Dendritic cell treated with granulocyte-macrophage colony-stimulating factor and Interleukin-4, amounts not matched to agents 40 ng/mL and 50 ng/mL, for 4 days (primary cell): ENCODE results near the gene RPSA.
"Not testable (repeated sequence)": the region's sequence is repeated elsewhere in the genome, so short reads cannot be mapped to it uniquely, and the experiment has no call there.

Experiments
- H3K27ac Mint-ChIP-seq: one replicate; pipeline ENCODE4 v1.8.0; 2022; ENCODE audit warnings: mild to moderate bottlenecking, mixed read lengths
- H3K27me3 Mint-ChIP-seq: one replicate; pipeline ENCODE4 v1.8.0; 2022; ENCODE audit warnings: mild to moderate bottlenecking, mixed read lengths
- H3K36me3 Mint-ChIP-seq: one replicate; pipeline ENCODE4 v1.8.0; 2022; ENCODE audit warnings: low read depth, mixed read lengths
- H3K4me1 Mint-ChIP-seq: one replicate; pipeline ENCODE4 v1.8.0; 2022; ENCODE audit warnings: low read depth, mixed read lengths
- H3K4me3 Mint-ChIP-seq: one replicate; pipeline ENCODE4 v1.8.0; 2022; ENCODE audit warnings: mild to moderate bottlenecking, moderate library complexity, mixed read lengths
- H3K9me3 Mint-ChIP-seq: one replicate; pipeline ENCODE4 v1.8.0; 2022; ENCODE audit warnings: mixed read lengths
- intact Hi-C: fragments of 100-400 bp; cut with micrococcal nuclease; formaldehyde crosslinking; loops from one replicate; pipeline ENCODE4 v1.15.0; 2022

Gene RPSA

DNA sequence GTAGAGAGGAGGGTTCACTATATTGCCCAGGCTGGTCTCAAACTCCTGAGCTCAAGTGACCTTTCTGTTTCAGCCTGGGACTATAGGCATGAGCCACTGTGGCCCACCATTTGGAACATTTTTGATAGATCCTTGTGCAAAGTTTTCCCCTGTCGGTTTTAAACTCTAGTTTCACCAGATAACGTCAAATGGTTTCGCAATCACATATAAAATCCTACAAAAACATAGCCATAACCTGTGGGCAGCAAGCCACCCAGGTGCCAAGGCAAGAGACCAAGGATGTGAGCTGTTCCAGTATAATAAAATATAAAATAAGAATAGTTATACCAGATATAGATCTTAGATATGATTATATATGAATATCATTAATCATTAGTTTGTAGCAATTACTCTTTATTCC is 10.5 kb downstream of the RPSA start:
- H3K27ac Mint-ChIP-seq, H3K4me3 Mint-ChIP-seq, H3K4me1 Mint-ChIP-seq, H3K9me3 Mint-ChIP-seq: not testable (repeated sequence)
- Mint-ChIP-seq H3K36me3 (peaks cover 26% of the 10 kb centered on the region), H3K27me3 (peaks cover 17% of the 10 kb centered on the region)
- intact Hi-C loops, result loop anchor here (2.0 kb wide), 1 partner anchor 82 kb away; no protein-coding TSS in a partner anchor

- intact Hi-C loops, result not testable (repeated sequence)
Observed at GRCh38 chr3:39418556-39419225, 12.2 kb downstream of the RPSA start.

GRCh38 chr3:39419742-39420315 is 13.3 kb downstream of the RPSA start:
- H3K4me3 Mint-ChIP-seq, result no peak overlapping the region
- intact Hi-C loops, result no loop called here
- H3K9me3 Mint-ChIP-seq, result no peaks in the 10 kb centered on the region
- H3K36me3 Mint-ChIP-seq, result no peaks in the 10 kb centered on the region
- peaks cover 8% of the 10 kb centered on the region for H3K4me1 Mint-ChIP-seq
- peaks cover 17% of the 10 kb centered on the region for H3K27me3 Mint-ChIP-seq
- H3K27ac Mint-ChIP-seq, result no peak overlapping the region

More at GRCh38 chr3:39418556-39419225, 12.2 kb downstream of the RPSA start:
- peaks cover 17% of the 10 kb centered on the region for H3K27me3 Mint-ChIP-seq
- not testable (repeated sequence) for H3K27ac Mint-ChIP-seq, H3K9me3 Mint-ChIP-seq, H3K36me3 Mint-ChIP-seq, H3K4me3 Mint-ChIP-seq, H3K4me1 Mint-ChIP-seq

GRCh38 chr3:39420543-39420942 is 14.0 kb downstream of the RPSA start:
- H3K4me1 Mint-ChIP-seq, result peaks cover 8% of the 10 kb centered on the region

DNA sequence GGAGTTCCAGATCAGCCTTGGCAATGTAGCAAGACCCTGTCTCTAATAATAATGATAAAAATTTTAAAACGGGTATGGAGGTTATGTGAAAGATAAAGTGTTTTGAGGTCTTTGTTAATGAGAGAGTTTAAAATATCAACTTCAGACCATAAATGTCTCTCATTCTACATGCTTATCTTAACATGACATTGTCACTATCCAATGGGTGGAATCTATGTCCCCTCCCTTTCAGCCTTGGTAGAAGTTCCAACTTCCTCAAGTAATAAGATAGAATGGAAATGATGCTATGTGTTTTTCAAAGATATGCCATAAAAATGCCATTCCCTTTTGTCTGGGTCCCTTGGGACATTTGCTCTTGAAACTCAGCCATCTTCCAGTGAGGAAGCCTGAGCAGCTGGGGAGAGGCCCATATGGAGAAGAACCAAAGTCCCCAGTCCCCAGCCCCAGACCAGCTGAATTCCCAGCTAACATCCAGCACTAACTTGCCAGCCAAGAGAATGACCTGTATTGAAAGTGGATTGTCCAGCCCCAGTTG is 17.0 kb downstream of the RPSA start:
- Mint-ChIP-seq H3K9me3 (no peaks in the 10 kb centered on the region), H3K4me1 (peaks cover under 1% of the 10 kb centered on the region), H3K36me3 (no peaks in the 10 kb centered on the region), H3K4me3 (no peak overlapping the region), H3K27ac (no peak overlapping the region), H3K27me3 (peaks cover 8% of the 10 kb centered on the region)
- intact Hi-C loops, result no loop called here

More at GRCh38 chr3:39420543-39420942, 14.0 kb downstream of the RPSA start:
- H3K27me3 Mint-ChIP-seq, result peaks cover 17% of the 10 kb centered on the region
- intact Hi-C loops, result no loop called here
- H3K27ac Mint-ChIP-seq, result no peak overlapping the region
- no peak overlapping the region for H3K4me3 Mint-ChIP-seq
- no peaks in the 10 kb centered on the region for H3K36me3 Mint-ChIP-seq
- H3K9me3 Mint-ChIP-seq, result no peaks in the 10 kb centered on the region

- no peak overlapping the region for H3K27ac Mint-ChIP-seq
- H3K27me3 Mint-ChIP-seq, result peaks cover 7% of the 10 kb centered on the region
- no peaks in the 10 kb centered on the region for H3K4me1 Mint-ChIP-seq
- intact Hi-C loops, result no loop called here
- H3K4me3 Mint-ChIP-seq, result no peak overlapping the region
- H3K36me3 Mint-ChIP-seq, result no peaks in the 10 kb centered on the region
- no peaks in the 10 kb centered on the region for H3K9me3 Mint-ChIP-seq
Observed at GRCh38 chr3:39426312-39426711, 19.8 kb downstream of the RPSA start.

- Mint-ChIP-seq H3K36me3 (no peaks in the 10 kb centered on the region), H3K4me3 (no peak overlapping the region), H3K27ac (no peak overlapping the region), H3K9me3 (no peaks in the 10 kb centered on the region), H3K4me1 (no peaks in the 10 kb centered on the region), H3K27me3 (peaks cover 7% of the 10 kb centered on the region)
- intact Hi-C loops, result no loop called here
Observed at GRCh38 chr3:39427506-39427905, 21.0 kb downstream of the RPSA start.

- Mint-ChIP-seq H3K4me3 (no peak overlapping the region), H3K9me3 (no peaks in the 10 kb centered on the region), H3K4me1 (no peaks in the 10 kb centered on the region), H3K27me3 (peaks cover 7% of the 10 kb centered on the region), H3K27ac (no peak overlapping the region), H3K36me3 (no peaks in the 10 kb centered on the region)
- intact Hi-C loops, result no loop called here
Observed at GRCh38 chr3:39428745-39429201, 22.3 kb downstream of the RPSA start.

DNA sequence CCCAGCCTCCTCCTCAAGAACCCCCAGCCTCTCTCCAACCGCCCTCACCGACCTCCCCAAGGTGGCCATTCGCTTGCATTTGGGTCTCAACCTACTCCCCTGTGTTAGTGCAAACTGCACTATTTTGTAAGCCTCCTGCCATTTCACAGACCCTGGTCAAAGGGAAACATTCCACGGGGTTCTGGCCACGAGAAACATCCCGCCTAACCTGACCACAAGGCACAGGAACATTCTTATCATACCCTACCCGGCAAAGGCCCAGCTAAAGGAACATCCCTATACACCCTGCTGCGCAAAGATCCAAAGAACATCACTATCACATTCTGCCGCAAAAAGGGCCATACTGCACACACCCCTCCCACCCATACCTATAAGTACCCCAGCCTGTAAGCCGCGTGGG is 22.9 kb downstream of the RPSA start:
- Mint-ChIP-seq H3K27me3 (peaks cover 7% of the 10 kb centered on the region), H3K4me1 (no peaks in the 10 kb centered on the region), H3K9me3 (no peaks in the 10 kb centered on the region), H3K36me3 (no peaks in the 10 kb centered on the region), H3K4me3 (no peak overlapping the region), H3K27ac (no peak overlapping the region)
- intact Hi-C loops, result no loop called here

DNA sequence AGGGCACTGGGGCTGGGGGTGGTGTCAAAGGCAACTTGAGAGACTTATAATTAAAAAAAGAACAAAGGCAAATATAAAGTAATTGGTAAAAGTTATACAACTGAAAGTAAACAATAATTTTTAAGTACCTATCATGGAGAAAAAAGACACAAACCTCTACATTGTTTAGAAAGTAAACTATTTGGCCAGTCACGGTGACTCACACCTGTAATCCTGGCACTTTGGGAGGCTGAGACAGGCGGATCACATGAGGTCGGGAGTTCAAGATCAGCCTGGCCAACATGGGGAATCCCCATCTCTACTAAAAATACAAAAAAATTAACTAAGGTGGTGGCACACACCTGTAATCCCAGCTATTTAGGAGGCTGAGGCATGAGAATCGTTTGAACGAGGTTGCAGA is 25.8 kb downstream of the RPSA start:
- intact Hi-C loops, result no loop called here
- Mint-ChIP-seq H3K9me3 (no peaks in the 10 kb centered on the region), H3K4me1 (no peaks in the 10 kb centered on the region), H3K4me3 (no peak overlapping the region), H3K27ac (no peak overlapping the region), H3K36me3 (no peaks in the 10 kb centered on the region), H3K27me3 (peaks cover 7% of the 10 kb centered on the region)

GRCh38 chr3:39433642-39434041 is 27.1 kb downstream of the RPSA start:
- peaks cover 7% of the 10 kb centered on the region for H3K27me3 Mint-ChIP-seq
- no peak overlapping the region for H3K4me3 Mint-ChIP-seq
- intact Hi-C loops, result no loop called here
- no peak overlapping the region for H3K27ac Mint-ChIP-seq
- no peaks in the 10 kb centered on the region for H3K9me3 Mint-ChIP-seq
- no peaks in the 10 kb centered on the region for H3K36me3 Mint-ChIP-seq
- H3K4me1 Mint-ChIP-seq, result no peaks in the 10 kb centered on the region

DNA sequence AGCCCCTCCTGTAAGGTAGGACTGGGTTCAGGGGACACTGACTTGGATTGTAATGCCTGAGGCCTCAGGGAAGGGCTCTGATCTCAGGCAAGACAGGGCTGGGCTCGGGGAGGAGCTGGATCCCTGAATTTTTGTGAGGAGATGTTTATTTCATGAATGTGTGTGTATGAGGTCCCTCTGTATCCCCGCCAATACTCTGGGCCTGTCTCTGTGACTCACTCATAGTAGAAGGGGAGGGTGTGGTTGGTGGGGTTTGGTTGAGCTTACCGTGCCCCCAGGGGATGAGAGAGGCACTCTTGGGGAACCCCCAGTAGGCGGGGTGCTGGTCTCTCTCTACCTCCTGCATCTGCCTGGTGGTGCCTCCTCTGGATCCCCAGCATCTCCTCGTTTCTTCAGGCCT is 28.1 kb downstream of the RPSA start:
- H3K36me3 Mint-ChIP-seq, result no peaks in the 10 kb centered on the region
- no peaks in the 10 kb centered on the region for H3K4me1 Mint-ChIP-seq
- H3K4me3 Mint-ChIP-seq, result no peak overlapping the region
- H3K27me3 Mint-ChIP-seq, result peaks cover 3% of the 10 kb centered on the region
- H3K9me3 Mint-ChIP-seq, result no peaks in the 10 kb centered on the region
- no peak overlapping the region for H3K27ac Mint-ChIP-seq
- intact Hi-C loops, result no loop called here

DNA sequence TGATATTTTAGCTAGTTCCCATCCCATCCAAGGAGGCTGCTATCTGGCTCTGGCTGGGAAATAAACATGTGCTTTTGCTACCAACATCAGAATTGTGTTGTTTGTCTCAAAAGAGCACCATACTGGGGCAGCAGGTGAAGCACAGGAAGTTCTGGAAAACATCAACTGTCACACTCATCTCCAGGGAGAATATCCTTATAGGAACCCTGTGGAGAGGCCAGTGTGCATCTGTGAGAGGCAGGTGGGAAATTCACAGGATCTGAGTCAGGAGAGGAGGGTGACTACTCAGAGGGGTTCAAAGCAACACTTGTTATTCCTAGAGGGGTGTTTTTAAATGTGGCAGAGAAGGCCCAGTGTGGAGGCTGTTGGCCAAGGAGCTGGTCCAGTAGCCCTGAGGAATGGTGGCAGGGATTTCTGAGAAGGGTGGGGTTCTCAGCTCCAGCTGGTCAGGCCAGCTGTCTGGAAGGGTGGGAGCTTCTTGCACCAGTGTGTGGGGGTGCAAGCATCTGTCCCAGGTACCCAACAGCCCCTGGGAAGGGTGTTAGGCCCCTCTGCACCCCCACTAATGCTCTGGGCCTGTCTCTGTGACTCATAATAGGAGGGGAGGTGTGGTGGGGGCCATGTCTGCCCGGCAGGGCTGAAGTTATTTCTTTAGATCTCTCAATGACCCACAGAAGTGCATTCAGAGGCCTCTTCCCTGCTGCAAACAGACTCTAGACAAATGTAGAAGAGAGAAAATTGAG is 28.7 kb downstream of the RPSA start:
- no peaks in the 10 kb centered on the region for H3K9me3 Mint-ChIP-seq
- no peaks in the 10 kb centered on the region for H3K4me1 Mint-ChIP-seq
- H3K27ac Mint-ChIP-seq, result no peak overlapping the region
- intact Hi-C loops, result no loop called here
- no peak overlapping the region for H3K4me3 Mint-ChIP-seq
- no peaks in the 10 kb centered on the region for H3K36me3 Mint-ChIP-seq
- H3K27me3 Mint-ChIP-seq, result no peaks in the 10 kb centered on the region

DNA sequence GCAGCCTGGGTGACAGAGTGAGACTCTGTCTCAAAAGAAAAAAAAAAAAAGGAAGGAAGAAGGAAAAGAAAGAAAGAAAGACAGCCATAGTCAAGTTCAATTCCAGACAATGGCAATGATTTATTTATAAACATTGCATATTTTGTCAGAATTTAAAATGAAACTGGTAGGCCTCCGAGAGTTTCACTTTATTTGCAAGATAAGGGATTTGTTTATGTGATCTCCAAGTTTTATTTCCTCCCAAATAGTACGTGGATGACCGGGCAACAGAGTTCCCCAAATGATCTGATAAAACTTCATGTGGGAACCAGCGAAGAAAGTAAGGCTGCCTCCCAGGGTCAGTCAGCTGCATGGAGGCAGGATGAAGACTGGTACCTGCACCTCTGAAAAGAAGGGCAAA is 32.4 kb downstream of the RPSA start:
- Mint-ChIP-seq H3K27me3 (no peaks in the 10 kb centered on the region), H3K27ac (no peak overlapping the region), H3K9me3 (no peaks in the 10 kb centered on the region), H3K4me3 (no peak overlapping the region), H3K4me1 (no peaks in the 10 kb centered on the region), H3K36me3 (no peaks in the 10 kb centered on the region)
- intact Hi-C loops, result no loop called here
